ENCODE results near the gene CEP152.
"Not testable (repeated sequence)": the region's sequence is repeated elsewhere in the genome, so short reads cannot be mapped to it uniquely, and the experiment has no call there.

The CEP152 gene

DNA sequence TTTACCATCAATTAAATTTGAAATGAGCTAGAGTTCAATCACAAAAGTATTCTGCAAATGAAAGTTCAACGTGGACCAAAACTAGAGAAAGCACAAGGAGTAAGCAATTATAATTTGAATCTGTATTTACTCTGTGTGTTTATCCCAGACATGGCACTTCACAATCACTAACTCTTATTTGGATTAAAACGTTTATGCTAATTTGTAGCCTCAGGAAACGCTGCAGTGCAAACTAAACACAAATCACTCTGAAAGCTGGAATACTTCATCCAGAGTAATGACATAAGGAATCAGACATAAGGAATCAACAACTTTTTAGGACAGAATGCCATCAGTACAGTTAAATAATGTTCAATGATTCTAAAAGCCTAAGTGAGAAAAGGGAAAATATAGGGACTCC lies 18.5 kb downstream of the CEP152 start:
- 0 out of 2 replicates have a peak, but pooled peaks cover 4% of the 10 kb centered on the region for H3K79me2 ChIP-seq (ENCODE audit: insufficient read depth, low read length)
- H3K4me3 ChIP-seq (ENCODE audit: insufficient read depth, low read length, poor library complexity, severe bottlenecking), result no peak overlapping the region
- H4K20me1 ChIP-seq (ENCODE audit: low read depth, low read length), result no peaks in the 10 kb centered on the region
- no peak overlapping the region for H2AFZ ChIP-seq (ENCODE audit: low read depth, low read length, severe bottlenecking)
- no peaks in the 10 kb centered on the region for H3K9me3 ChIP-seq (ENCODE audit: insufficient read depth, low read length)
- no peak overlapping the region for H3K4me2 ChIP-seq (ENCODE audit: low read depth, low read length, poor library complexity, severe bottlenecking)
- TF ChIP-seq EZH2phosphoT487 (conservative IDR thresholded peaks at IDR 0.05; ENCODE audit: low read length) (no peak), CTCF (IDR thresholded peaks at IDR 0.05; ENCODE audit: insufficient read depth, low read length, poor library complexity, severe bottlenecking) (no peak)
- 0 out of 2 replicates have a peak, but pooled peaks cover 5% of the 10 kb centered on the region for H3F3A ChIP-seq (ENCODE audit: insufficient read depth)
- H3K27me3 ChIP-seq (ENCODE audit: low read length), result no peaks in the 10 kb centered on the region
- no peak overlapping the region for H3K9ac ChIP-seq (ENCODE audit: low read length)
- H3K27ac ChIP-seq (ENCODE audit: low read depth, low read length), result no peak overlapping the region
- H3K9me2 ChIP-seq (replicated peaks; ENCODE audit: insufficient read depth, low read length), result no peaks in the 10 kb centered on the region
- H3K36me3 ChIP-seq (ENCODE audit: low read length), result peaks cover 63% of the 10 kb centered on the region

DNA sequence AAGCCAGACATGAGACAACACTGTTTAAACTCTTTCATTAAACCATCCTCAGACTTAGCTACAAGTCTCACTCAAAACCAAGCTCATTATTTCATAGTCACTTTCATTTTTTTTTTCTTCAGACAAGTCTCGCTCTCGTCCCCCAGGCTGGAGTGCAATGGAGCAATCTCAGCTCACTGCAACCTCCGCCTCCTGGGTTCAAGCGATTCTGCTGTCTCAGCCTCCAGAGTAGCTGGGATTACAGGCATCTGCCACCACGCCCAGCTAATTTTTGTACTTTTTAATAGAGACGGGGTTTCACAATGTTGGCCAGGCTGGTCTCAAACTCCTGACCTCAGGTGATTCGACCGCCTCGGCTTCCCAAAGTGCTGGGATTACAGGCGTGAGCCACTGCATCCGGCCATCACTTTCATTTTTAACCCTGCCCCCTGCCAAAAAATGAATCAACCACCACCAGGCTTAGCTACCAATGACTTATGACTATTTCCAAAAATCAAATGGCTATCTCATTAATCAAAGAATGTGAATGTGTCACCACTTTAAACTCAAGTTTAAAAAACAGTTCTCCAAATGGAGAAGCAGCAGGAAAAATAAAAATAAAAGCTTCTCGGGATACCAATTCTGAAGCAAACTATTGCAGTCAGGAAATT lies 20.3 kb downstream of the CEP152 start:
- H3K27ac ChIP-seq (ENCODE audit: low read depth, low read length); H4K20me1 ChIP-seq (ENCODE audit: low read depth, low read length); H3F3A ChIP-seq (ENCODE audit: insufficient read depth); H3K9me3 ChIP-seq (ENCODE audit: insufficient read depth, low read length); H2AFZ ChIP-seq (ENCODE audit: low read depth, low read length, severe bottlenecking); H3K79me2 ChIP-seq (ENCODE audit: insufficient read depth, low read length); H3K4me3 ChIP-seq (ENCODE audit: insufficient read depth, low read length, poor library complexity, severe bottlenecking); H3K9ac ChIP-seq (ENCODE audit: low read length); H3K9me2 ChIP-seq (replicated peaks; ENCODE audit: insufficient read depth, low read length); H3K27me3 ChIP-seq (ENCODE audit: low read length); H3K4me2 ChIP-seq (ENCODE audit: low read depth, low read length, poor library complexity, severe bottlenecking): not testable (repeated sequence)
- H3K36me3 ChIP-seq (ENCODE audit: low read length), result peaks cover 50% of the 10 kb centered on the region; the same call in 1 of the 2 replicates

DNA sequence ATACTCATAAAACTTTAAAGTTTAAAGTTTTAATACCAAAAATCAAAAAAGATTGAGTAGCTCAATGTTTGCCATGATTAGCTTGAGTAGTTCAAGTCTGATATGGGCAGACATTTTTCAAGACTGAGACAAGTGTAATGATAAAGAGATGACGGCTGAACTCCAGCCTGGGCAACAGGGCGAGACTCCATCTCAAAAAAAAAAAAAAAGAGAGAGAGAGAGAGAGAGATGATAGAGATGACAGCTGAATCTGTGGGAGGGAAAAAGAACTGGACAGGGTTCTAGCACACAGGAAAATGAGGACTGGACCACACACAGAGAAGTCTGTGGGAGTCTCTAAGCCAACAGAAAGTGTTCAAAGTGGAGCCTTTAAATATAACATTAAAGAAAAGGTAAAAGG lies 25.2 kb downstream of the CEP152 start:
- no peaks in the 10 kb centered on the region for H3K79me2 ChIP-seq (ENCODE audit: insufficient read depth, low read length)
- no peaks in the 10 kb centered on the region for H4K20me1 ChIP-seq (ENCODE audit: low read depth, low read length)
- H2AFZ ChIP-seq (ENCODE audit: low read depth, low read length, severe bottlenecking), result no peak overlapping the region
- no peak overlapping the region for H3K27ac ChIP-seq (ENCODE audit: low read depth, low read length)
- H3F3A ChIP-seq (ENCODE audit: insufficient read depth), result no peaks in the 10 kb centered on the region
- H3K9ac ChIP-seq (ENCODE audit: low read length), result no peak overlapping the region
- H3K4me2 ChIP-seq (ENCODE audit: low read depth, low read length, poor library complexity, severe bottlenecking), result no peak overlapping the region
- H3K9me2 ChIP-seq (replicated peaks; ENCODE audit: insufficient read depth, low read length), result no peaks in the 10 kb centered on the region
- H3K36me3 ChIP-seq (ENCODE audit: low read length), result peaks cover 49% of the 10 kb centered on the region
- no peak for TF ChIP-seq CTCF (IDR thresholded peaks at IDR 0.05; ENCODE audit: insufficient read depth, low read length, poor library complexity, severe bottlenecking)
- no peak for TF ChIP-seq EZH2phosphoT487 (conservative IDR thresholded peaks at IDR 0.05; ENCODE audit: low read length)
- no peaks in the 10 kb centered on the region for H3K9me3 ChIP-seq (ENCODE audit: insufficient read depth, low read length)
- no peaks in the 10 kb centered on the region for H3K27me3 ChIP-seq (ENCODE audit: low read length)
- H3K4me3 ChIP-seq (ENCODE audit: insufficient read depth, low read length, poor library complexity, severe bottlenecking), result no peak overlapping the region

DNA sequence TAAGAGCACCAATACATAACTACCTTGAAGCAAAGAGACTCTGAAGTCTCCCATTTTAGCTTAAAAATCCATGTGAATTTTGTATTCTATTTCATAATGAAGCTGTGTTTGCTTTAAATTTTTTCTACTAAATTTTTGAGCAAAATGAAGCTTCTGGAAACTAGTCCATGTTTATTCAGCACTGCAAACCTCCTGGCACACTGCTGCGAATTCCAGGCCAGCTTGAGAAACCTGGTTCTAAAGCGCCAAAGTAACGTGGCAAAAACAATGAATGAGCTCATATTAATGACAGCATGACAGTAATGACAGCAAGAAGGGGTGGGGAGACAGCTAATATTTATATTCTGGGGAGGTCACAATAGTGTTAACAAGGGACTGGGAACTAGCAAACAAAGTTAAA lies 25.7 kb downstream of the CEP152 start:
- no peak overlapping the region for H3K4me3 ChIP-seq (ENCODE audit: insufficient read depth, low read length, poor library complexity, severe bottlenecking)
- H3K79me2 ChIP-seq (ENCODE audit: insufficient read depth, low read length), result no peaks in the 10 kb centered on the region
- H4K20me1 ChIP-seq (ENCODE audit: low read depth, low read length), result no peaks in the 10 kb centered on the region
- no peaks in the 10 kb centered on the region for H3F3A ChIP-seq (ENCODE audit: insufficient read depth)
- no peak for TF ChIP-seq EZH2phosphoT487 (conservative IDR thresholded peaks at IDR 0.05; ENCODE audit: low read length)
- TF ChIP-seq CTCF (IDR thresholded peaks at IDR 0.05; ENCODE audit: insufficient read depth, low read length, poor library complexity, severe bottlenecking), result no peak
- no peak overlapping the region for H2AFZ ChIP-seq (ENCODE audit: low read depth, low read length, severe bottlenecking)
- H3K27me3 ChIP-seq (ENCODE audit: low read length), result no peaks in the 10 kb centered on the region
- no peaks in the 10 kb centered on the region for H3K9me2 ChIP-seq (replicated peaks; ENCODE audit: insufficient read depth, low read length)
- H3K27ac ChIP-seq (ENCODE audit: low read depth, low read length), result no peak overlapping the region
- H3K9ac ChIP-seq (ENCODE audit: low read length), result no peak overlapping the region
- no peak overlapping the region for H3K4me2 ChIP-seq (ENCODE audit: low read depth, low read length, poor library complexity, severe bottlenecking)
- H3K9me3 ChIP-seq (ENCODE audit: insufficient read depth, low read length), result no peaks in the 10 kb centered on the region
- H3K36me3 ChIP-seq (ENCODE audit: low read length), result peaks cover 54% of the 10 kb centered on the region

All from SU-DHL-6 (cell line).